ENCODE measurements around the gene ENAH. TPM values are rescaled to one million over a fixed set of nuclear protein-coding genes. Genes with fewer than 3 reads are reported as not detected.
A peak's percentile ranks its signal among the peaks of the same experiment; 100 is the strongest.

The ENAH gene
- total RNA-seq, 1 donor from 2014 or later = 749 TPM

GRCh38 chr1:225526878-225527277 lies 126.0 kb downstream of the ENAH start:
- no peak overlapping the region for H3K4me2 ChIP-seq (ENCODE audit: low read length)
- no peaks in the 10 kb centered on the region for H3K27me3 ChIP-seq (ENCODE audit: insufficient read depth, low read length)
- peak overlapping the region; percentile 80 for H3K27ac Mint-ChIP-seq (ENCODE audit: unreplicated experiment)
- no peak for TF ChIP-seq EZH2 (IDR thresholded peaks at IDR 0.05; ENCODE audit: insufficient read depth, low read length)
- no peak for TF ChIP-seq CTCF (IDR thresholded peaks at IDR 0.05; ENCODE audit: insufficient read depth, low read depth, low read length)
- no peaks in the 10 kb centered on the region for H3K4me1 ChIP-seq (ENCODE audit: insufficient read depth, low read length)
- no peaks in the 10 kb centered on the region for H3K27me3 Mint-ChIP-seq (ENCODE audit: low read depth, unreplicated experiment)
- peaks cover 82% of the 10 kb centered on the region for H3K79me2 ChIP-seq (ENCODE audit: insufficient read depth, low read length)
- peaks cover 41% of the 10 kb centered on the region for H3K4me1 Mint-ChIP-seq (ENCODE audit: low read depth, unreplicated experiment)
- H2AFZ ChIP-seq (ENCODE audit: low read depth, low read length) = no peak overlapping the region
- DNase-seq (ENCODE audit: low read depth) (no peak), FAIRE-seq (no peak)
- H3K27ac ChIP-seq (ENCODE audit: low read depth, low read length) = no peak overlapping the region
- H3K36me3 ChIP-seq (ENCODE audit: insufficient read depth, low read length) = peaks cover 19% of the 10 kb centered on the region
- H3K9me3 Mint-ChIP-seq (ENCODE audit: unreplicated experiment) = no peaks in the 10 kb centered on the region
- peaks cover 10% of the 10 kb centered on the region for H3K36me3 Mint-ChIP-seq (ENCODE audit: low read depth, unreplicated experiment)
- no peak overlapping the region for H3K9ac ChIP-seq (ENCODE audit: low read length)
- no peaks in the 10 kb centered on the region for H3K9me3 ChIP-seq (ENCODE audit: insufficient read depth, low read depth, low read length)
- H4K20me1 ChIP-seq (ENCODE audit: insufficient read depth, low read length) = peaks cover 80% of the 10 kb centered on the region
- H3K4me3 ChIP-seq (ENCODE audit: insufficient read depth, low read depth, low read length) = no peak overlapping the region
- no peak overlapping the region for H3K4me3 Mint-ChIP-seq (ENCODE audit: unreplicated experiment)

- Histone ChIP-seq H3K36me3 (ENCODE audit: insufficient read depth, low read length) (peaks cover 19% of the 10 kb centered on the region), H3K27me3 (ENCODE audit: insufficient read depth, low read length) (no peaks in the 10 kb centered on the region), H4K20me1 (ENCODE audit: insufficient read depth, low read length) (peaks cover 74% of the 10 kb centered on the region), H3K27ac (ENCODE audit: low read depth, low read length) (no peak overlapping the region), H2AFZ (ENCODE audit: low read depth, low read length) (no peak overlapping the region), H3K4me2 (ENCODE audit: low read length) (no peak overlapping the region), H3K4me3 (ENCODE audit: insufficient read depth, low read depth, low read length) (no peak overlapping the region), H3K9ac (ENCODE audit: low read length) (no peak overlapping the region), H3K79me2 (ENCODE audit: insufficient read depth, low read length) (peaks cover 76% of the 10 kb centered on the region), H3K9me3 (ENCODE audit: insufficient read depth, low read depth, low read length) (no peaks in the 10 kb centered on the region), H3K4me1 (ENCODE audit: insufficient read depth, low read length) (no peaks in the 10 kb centered on the region)
- Mint-ChIP-seq H3K27me3 (ENCODE audit: low read depth, unreplicated experiment) (no peaks in the 10 kb centered on the region), H3K27ac (ENCODE audit: unreplicated experiment) (no peak overlapping the region), H3K4me3 (ENCODE audit: unreplicated experiment) (no peak overlapping the region), H3K4me1 (ENCODE audit: low read depth, unreplicated experiment) (peaks cover 36% of the 10 kb centered on the region), H3K9me3 (ENCODE audit: unreplicated experiment) (no peaks in the 10 kb centered on the region), H3K36me3 (ENCODE audit: low read depth, unreplicated experiment) (peaks cover 6% of the 10 kb centered on the region)
- TF ChIP-seq CTCF (IDR thresholded peaks at IDR 0.05; ENCODE audit: insufficient read depth, low read depth, low read length) = no peak
- TF ChIP-seq EZH2 (IDR thresholded peaks at IDR 0.05; ENCODE audit: insufficient read depth, low read length) = no peak
- DNase-seq (ENCODE audit: low read depth) (no peak), FAIRE-seq (no peak)
Observed at GRCh38 chr1:225525377-225525776, 127.5 kb downstream of the ENAH start.

- Mint-ChIP-seq H3K4me1 (ENCODE audit: low read depth, unreplicated experiment) (peaks cover 36% of the 10 kb centered on the region), H3K27me3 (ENCODE audit: low read depth, unreplicated experiment) (no peaks in the 10 kb centered on the region), H3K36me3 (ENCODE audit: low read depth, unreplicated experiment) (peaks cover 7% of the 10 kb centered on the region), H3K9me3 (ENCODE audit: unreplicated experiment) (no peaks in the 10 kb centered on the region), H3K4me3 (ENCODE audit: unreplicated experiment) (no peak overlapping the region), H3K27ac (ENCODE audit: unreplicated experiment) (no peak overlapping the region)
- TF ChIP-seq EZH2 (IDR thresholded peaks at IDR 0.05; ENCODE audit: insufficient read depth, low read length) (no peak), CTCF (IDR thresholded peaks at IDR 0.05; ENCODE audit: insufficient read depth, low read depth, low read length) (no peak)
- FAIRE-seq (no peak), DNase-seq (ENCODE audit: low read depth) (no peak)
- no peak overlapping the region for H3K9ac ChIP-seq (ENCODE audit: low read length)
- no peak overlapping the region for H3K4me2 ChIP-seq (ENCODE audit: low read length)
- H3K27me3 ChIP-seq (ENCODE audit: insufficient read depth, low read length) = no peaks in the 10 kb centered on the region
- no peak overlapping the region for H2AFZ ChIP-seq (ENCODE audit: low read depth, low read length)
- H3K79me2 ChIP-seq (ENCODE audit: insufficient read depth, low read length) = peaks cover 72% of the 10 kb centered on the region
- no peaks in the 10 kb centered on the region for H3K4me1 ChIP-seq (ENCODE audit: insufficient read depth, low read length)
- no peaks in the 10 kb centered on the region for H3K9me3 ChIP-seq (ENCODE audit: insufficient read depth, low read depth, low read length)
- H3K36me3 ChIP-seq (ENCODE audit: insufficient read depth, low read length) = peaks cover 14% of the 10 kb centered on the region
- H3K4me3 ChIP-seq (ENCODE audit: insufficient read depth, low read depth, low read length) = no peak overlapping the region
- H3K27ac ChIP-seq (ENCODE audit: low read depth, low read length) = no peak overlapping the region
- peaks cover 69% of the 10 kb centered on the region for H4K20me1 ChIP-seq (ENCODE audit: insufficient read depth, low read length)
Observed at GRCh38 chr1:225524570-225524969, 128.4 kb downstream of the ENAH start.
